ENCODE data around the gene SOX12. TPM values are rescaled to one million over a fixed set of nuclear protein-coding genes. Genes with fewer than 3 reads are reported as not detected.

SOX12 gene
- total and polyA plus RNA-seq, 2 donors (not counting 1 experiment from before 2014, with no cell fraction given): 5.3 to 13.6 TPM

GRCh38 chr20:277496-277781 is 47.9 kb upstream of the SOX12 start:
- no peak for TF ChIP-seq CTCF (IDR thresholded peaks at IDR 0.05)
- TF ChIP-seq EZH2 (IDR thresholded peaks at IDR 0.05; ENCODE audit: borderline replicate concordance, insufficient read depth, low read depth, low read length, poor library complexity, severe bottlenecking): no peak
- H3K9me3 Mint-ChIP-seq (ENCODE audit: insufficient read depth): no peaks in the 10 kb centered on the region
- no peak overlapping the region for H3K9ac ChIP-seq (ENCODE audit: low read length)
- ChIA-PET POLR2A (no interaction called here), CTCF (interaction anchor here (1.2 kb wide), 1 partner anchor 11 kb away, joined by 4 read pairs; no protein-coding TSS in a partner anchor)
- no peak overlapping the region for H2AFZ ChIP-seq (ENCODE audit: insufficient read depth, low read depth, low read length, poor library complexity, severe bottlenecking)
- H3K27ac Mint-ChIP-seq: peak overlapping the region; percentile 37
- no peaks in the 10 kb centered on the region for H3K27me3 Mint-ChIP-seq
- no peaks in the 10 kb centered on the region for H3K4me1 ChIP-seq (ENCODE audit: control insufficient read depth in 2 of 2, insufficient read depth in 2 of 2, low read length in 2 of 2)
- H3K4me1 Mint-ChIP-seq: peaks cover 4% of the 10 kb centered on the region
- H3K4me3 Mint-ChIP-seq: no peak overlapping the region
- DNase-seq: no peak
- H3K4me3 ChIP-seq (ENCODE audit: control extremely low read depth in 1 of 5, extremely low read depth in 1 of 5, insufficient read depth in 1 of 5, low read depth in 2 of 5, low read length in 4 of 5): no peak overlapping the region
- peaks cover 0 to 13% of the 10 kb centered on the region in 2 experiments for H3K36me3 ChIP-seq (replicated peaks in 1 of 2; ENCODE audit: control extremely low read depth in 1 of 2, control insufficient read depth in 1 of 2, extremely low read depth in 1 of 2, insufficient read depth in 2 of 2, low read length in 1 of 2)
- H3K4me2 ChIP-seq (replicated peaks; ENCODE audit: low read depth, low read length, poor library complexity, severe bottlenecking): no peak overlapping the region
- H3K27me3 ChIP-seq (replicated peaks in 1 of 4; ENCODE audit: control extremely low read depth in 1 of 4, control insufficient read depth in 3 of 4, insufficient read depth in 4 of 4, low read length in 3 of 4): no peaks in the 10 kb centered on the region
- ATAC-seq (ENCODE audit: low read depth): no peak
- no peak overlapping the region for H3K27ac ChIP-seq (ENCODE audit: low read length in 2 of 2)
- WGBS (ENCODE audit: insufficient coverage): 73% methylated on average over 2 of the region's 3 CpGs
- intact Hi-C loops (cut with micrococcal nuclease): no loop called here
- no peaks in the 10 kb centered on the region for H3K79me2 ChIP-seq (ENCODE audit: control insufficient read depth, insufficient read depth, low read length)
- H4K20me1 ChIP-seq (ENCODE audit: control insufficient read depth, insufficient read depth, low read length, poor library complexity, severe bottlenecking): no peaks in the 10 kb centered on the region
- H3K9me3 ChIP-seq (ENCODE audit: control extremely low read depth in 1 of 3, control insufficient read depth in 2 of 3, insufficient read depth in 1 of 3, low read length in 2 of 3): no peaks in the 10 kb centered on the region

GRCh38 chr20:278181-278580 is 47.2 kb upstream of the SOX12 start:
- no peaks in the 10 kb centered on the region for H3K9me3 Mint-ChIP-seq (ENCODE audit: insufficient read depth)

More at GRCh38 chr20:278181-278580, 47.2 kb upstream of the SOX12 start:
- no peak overlapping the region for H3K4me3 ChIP-seq (ENCODE audit: control extremely low read depth in 1 of 5, extremely low read depth in 1 of 5, insufficient read depth in 1 of 5, low read depth in 2 of 5, low read length in 4 of 5)
- H3K4me1 Mint-ChIP-seq: peaks cover 4% of the 10 kb centered on the region
- no peak overlapping the region for H2AFZ ChIP-seq (ENCODE audit: insufficient read depth, low read depth, low read length, poor library complexity, severe bottlenecking)
- DNase-seq (no peak), ATAC-seq (ENCODE audit: low read depth) (no peak)
- no peaks in the 10 kb centered on the region for H3K4me1 ChIP-seq (ENCODE audit: control insufficient read depth in 2 of 2, insufficient read depth in 2 of 2, low read length in 2 of 2)
- H3K4me3 Mint-ChIP-seq: no peak overlapping the region
- H3K9me3 ChIP-seq (ENCODE audit: control extremely low read depth in 1 of 3, control insufficient read depth in 2 of 3, insufficient read depth in 1 of 3, low read length in 2 of 3): no peaks in the 10 kb centered on the region
- H3K4me2 ChIP-seq (replicated peaks; ENCODE audit: low read depth, low read length, poor library complexity, severe bottlenecking): no peak overlapping the region
- no peak for TF ChIP-seq EZH2 (IDR thresholded peaks at IDR 0.05; ENCODE audit: borderline replicate concordance, insufficient read depth, low read depth, low read length, poor library complexity, severe bottlenecking)
- TF ChIP-seq CTCF (IDR thresholded peaks at IDR 0.05): no peak
- H3K27ac Mint-ChIP-seq: no peak overlapping the region
- ChIA-PET CTCF (interaction anchor here (1.2 kb wide), 1 partner anchor 12 kb away, joined by 4 read pairs; no protein-coding TSS in a partner anchor), POLR2A (no interaction called here)
- H3K9ac ChIP-seq (ENCODE audit: low read length): no peak overlapping the region
- 100% methylated on average over 3 of the region's 5 CpGs for WGBS (ENCODE audit: insufficient coverage)
- H3K79me2 ChIP-seq (ENCODE audit: control insufficient read depth, insufficient read depth, low read length): no peaks in the 10 kb centered on the region
- intact Hi-C loops (cut with micrococcal nuclease): no loop called here
- no peaks in the 10 kb centered on the region for H3K27me3 ChIP-seq (replicated peaks in 1 of 4; ENCODE audit: control extremely low read depth in 1 of 4, control insufficient read depth in 3 of 4, insufficient read depth in 4 of 4, low read length in 3 of 4)
- H3K27me3 Mint-ChIP-seq: no peaks in the 10 kb centered on the region
- no peak overlapping the region for H3K27ac ChIP-seq (ENCODE audit: low read length in 2 of 2)
- H3K36me3 ChIP-seq (replicated peaks in 1 of 2; ENCODE audit: control extremely low read depth in 1 of 2, control insufficient read depth in 1 of 2, extremely low read depth in 1 of 2, insufficient read depth in 2 of 2, low read length in 1 of 2): peaks cover 0 to 13% of the 10 kb centered on the region in 2 experiments
- no peaks in the 10 kb centered on the region for H4K20me1 ChIP-seq (ENCODE audit: control insufficient read depth, insufficient read depth, low read length, poor library complexity, severe bottlenecking)

Measured in B cell (primary cell).